Measurements from ENCODE around the gene ROGDI.

GRCh38 chr16:4795181-4795827 is 7.1 kb downstream of the ROGDI start, which contains the start of gene SMIM22:
- TF ChIP-seq ZNF146 (CRISPR knock-in tag; IDR thresholded peaks at IDR 0.05; ENCODE audit: unreplicated experiment) (no peak), RFX5 (IDR thresholded peaks at IDR 0.05; ENCODE audit: low read depth, low read length) (no peak), MEIS2 (IDR thresholded peaks at IDR 0.05; ENCODE audit: partially characterized antibody) (no peak), GABPA (tag; conservative IDR thresholded peaks at IDR 0.05; ENCODE audit: low read depth) (no peak), ZNF41 (CRISPR knock-in tag; conservative IDR thresholded peaks at IDR 0.05) (no peak), TAF1 (IDR thresholded peaks at IDR 0.05; ENCODE audit: control insufficient read depth, extremely low read depth, insufficient read depth, low read length, severe bottlenecking) (no peak)

All from K562 (cell line).